HepG2 (cell line): ENCODE measurements around the gene MLYCD.

ENCODE experiments used
- ATF3 ChIP-seq: sonication (generic); formaldehyde crosslinking; IDR thresholded peaks from 2 replicates; pipeline ENCODE4 v1.4.0; 2020; ENCODE audit warnings: missing genetic modification reagents
- CHD4 ChIP-seq: fragments of 200-600 bp; sonication (generic); IDR thresholded peaks from 2 replicates; pipeline ENCODE4 v1.7.0; 2017; ENCODE audit warnings: mild to moderate bottlenecking, low read length, borderline replicate concordance
- ELF1 ChIP-seq: sonication (generic); formaldehyde crosslinking; IDR thresholded peaks from 2 replicates; pipeline ENCODE4 v1.4.0; 2020; ENCODE audit warnings: missing genetic modification reagents
- HCFC1 ChIP-seq: fragments of 150-350 bp; IDR thresholded peaks from 2 replicates; pipeline ENCODE4 v1.6.1; 2014; ENCODE audit warnings: low read depth, low read length
- NFE2L1 ChIP-seq: sonication (generic); formaldehyde crosslinking; IDR thresholded peaks from 2 replicates; pipeline ENCODE4 v1.4.0; 2020; ENCODE audit warnings: missing genetic modification reagents, mild to moderate bottlenecking, borderline replicate concordance
- NR1H2 ChIP-seq: sonication (generic); formaldehyde crosslinking; IDR thresholded peaks from 2 replicates; pipeline ENCODE4 v1.8.1; 2022; ENCODE audit warnings: low read depth, missing genetic modification reagents, borderline replicate concordance
- PHB2 ChIP-seq: fragments of 450-650 bp; IDR thresholded peaks from 2 replicates; pipeline ENCODE4 v1.6.1; 2018; ENCODE audit not compliant: partially characterized antibody
- RBAK ChIP-seq: sonication (generic); formaldehyde crosslinking; IDR thresholded peaks from 2 replicates; pipeline ENCODE4 v1.5.1; 2020; ENCODE audit warnings: mild to moderate bottlenecking, missing genetic modification reagents
- SP2 ChIP-seq: sonication (generic); formaldehyde crosslinking; IDR thresholded peaks from 2 replicates; pipeline ENCODE4 v1.5.1; 2020; ENCODE audit warnings: mild to moderate bottlenecking, missing genetic modification reagents
- SRF ChIP-seq: IDR thresholded peaks from 2 replicates; pipeline ENCODE4 v1.6.1; 2011; ENCODE audit warnings: mild to moderate bottlenecking, low read depth, low read length, moderate library complexity
- TBP ChIP-seq: sonication (generic); formaldehyde crosslinking; IDR thresholded peaks from 2 replicates; pipeline ENCODE4 v1.5.0; 2020; ENCODE audit warnings: missing genetic modification reagents
- ZNF431 ChIP-seq: sonication (generic); formaldehyde crosslinking; IDR thresholded peaks from 2 replicates; pipeline ENCODE4 v1.9.0; 2022; ENCODE audit warnings: missing genetic modification reagents, low read depth, mild to moderate bottlenecking, borderline replicate concordance
- TF ChIP-seq, protein P1 (sequence below): sonication (generic); formaldehyde crosslinking; IDR thresholded peaks from 2 replicates; pipeline ENCODE4 v1.5.0; 2020; ENCODE audit warnings: missing genetic modification reagents
- TF ChIP-seq, protein P2 (sequence below): IDR thresholded peaks from 2 replicates; pipeline ENCODE4 v1.6.1; 2012; ENCODE audit warnings: inconsistent platforms

GRCh38 chr16:83890359-83890758 lies 8.6 kb upstream of the MLYCD start:
- TF ChIP-seq, protein P1, sequence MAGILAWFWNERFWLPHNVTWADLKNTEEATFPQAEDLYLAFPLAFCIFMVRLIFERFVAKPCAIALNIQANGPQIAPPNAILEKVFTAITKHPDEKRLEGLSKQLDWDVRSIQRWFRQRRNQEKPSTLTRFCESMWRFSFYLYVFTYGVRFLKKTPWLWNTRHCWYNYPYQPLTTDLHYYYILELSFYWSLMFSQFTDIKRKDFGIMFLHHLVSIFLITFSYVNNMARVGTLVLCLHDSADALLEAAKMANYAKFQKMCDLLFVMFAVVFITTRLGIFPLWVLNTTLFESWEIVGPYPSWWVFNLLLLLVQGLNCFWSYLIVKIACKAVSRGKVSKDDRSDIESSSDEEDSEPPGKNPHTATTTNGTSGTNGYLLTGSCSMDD (CRISPR knock-in tag), result no peak
- TF ChIP-seq ZNF431 (no peak), PHB2 (no peak), SRF (no peak), ATF3 (CRISPR knock-in tag) (no peak), NR1H2 (CRISPR knock-in tag) (no peak), SP2 (CRISPR knock-in tag) (no peak), NFE2L1 (CRISPR knock-in tag) (no peak), ELF1 (CRISPR knock-in tag) (no peak), TBP (CRISPR knock-in tag) (no peak), HCFC1 (no peak), RBAK (CRISPR knock-in tag) (no peak), CHD4 (no peak)
- TF ChIP-seq, protein P2, sequence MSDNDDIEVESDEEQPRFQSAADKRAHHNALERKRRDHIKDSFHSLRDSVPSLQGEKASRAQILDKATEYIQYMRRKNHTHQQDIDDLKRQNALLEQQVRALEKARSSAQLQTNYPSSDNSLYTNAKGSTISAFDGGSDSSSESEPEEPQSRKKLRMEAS, result no peak
